PC-3 (cell line): ENCODE measurements around the gene CDKL5. TPM values are rescaled to one million over a fixed set of nuclear protein-coding genes. Genes with fewer than 3 reads are reported as not detected.

ENCODE experiments used
- ATAC-seq: fragments of 200-7000 bp; cut with Tn5 transposase; 2 replicates; pipeline ENCODE4 v1.9.1; 2020; ENCODE audit warnings: mild to moderate bottlenecking, moderate library complexity
- BruUV-seq: library from RNA; stranded (reverse); fragments of 400-500 nt; replicated peaks from 2 replicates; lab custom pipeline; 2021; lab: Mats Ljungman, UMichigan
- CTCF ChIA-PET: fragments of 300-600 bp; sonication (Branson Sonifier 250); formaldehyde crosslinking; loops from one replicate; lab custom pipeline; 2022; ENCODE audit warnings: antibody characterized with exemption; lab: Charles Lee
- POLR2A ChIA-PET: fragments of 300-600 bp; sonication (Branson Sonifier 250); formaldehyde crosslinking; loops from one replicate; lab custom pipeline; 2022; ENCODE audit warnings: antibody characterized with exemption; ENCODE audit not compliant: unreplicated experiment; lab: Charles Lee
- DNase-seq: peaks from one replicate; pipeline ENCODE4 v3.0.0-alpha.2; 2015
- H2AFZ ChIP-seq: fragments of 300-600 bp; sonication (generic); 2 replicates; pipeline ENCODE4 v1.6.0; 2016; ENCODE audit warnings: antibody characterized with exemption, low read length
- H3F3A ChIP-seq: fragments of 300-600 bp; sonication (generic); one replicate; pipeline ENCODE4 v1.6.0; 2017; ENCODE audit warnings: antibody characterized with exemption, low read length, control low read depth, mild to moderate bottlenecking; ENCODE audit not compliant: unreplicated experiment
- H3K27ac ChIP-seq: fragments of 300-600 bp; sonication (generic); 2 replicates; pipeline ENCODE4 v1.5.1; 2016; ENCODE audit warnings: mild to moderate bottlenecking, low read length
- H3K27me3 ChIP-seq: fragments of 300-600 bp; sonication (generic); 2 replicates; pipeline ENCODE4 v1.6.1; 2016; ENCODE audit warnings: low read length, mixed read lengths
- H3K36me3 ChIP-seq: fragments of 300-600 bp; sonication (generic); 2 replicates; pipeline ENCODE4 v1.6.1; 2016; ENCODE audit warnings: low read depth, mixed run types, low read length, mixed read lengths
- H3K4me1 ChIP-seq: fragments of 300-600 bp; sonication (generic); 2 replicates; pipeline ENCODE4 v1.5.1; 2016; ENCODE audit warnings: low read length; ENCODE audit not compliant: insufficient read depth
- H3K4me2 ChIP-seq: fragments of 300-600 bp; sonication (generic); 2 replicates; pipeline ENCODE4 v1.6.0; 2016; ENCODE audit warnings: low read length
- H3K4me3 ChIP-seq: fragments of 300-600 bp; sonication (generic); 2 replicates; pipeline ENCODE4 v1.5.1; 2016; ENCODE audit warnings: mild to moderate bottlenecking, low read length, mixed read lengths
- H3K79me2 ChIP-seq: fragments of 300-600 bp; sonication (generic); 2 replicates; pipeline ENCODE4 v1.6.1; 2017; ENCODE audit warnings: low read length, mixed read lengths
- H3K9ac ChIP-seq: fragments of 300-600 bp; sonication (generic); 2 replicates; pipeline ENCODE4 v1.6.0; 2016; ENCODE audit warnings: mild to moderate bottlenecking, low read length
- H3K9me2 ChIP-seq: fragments of 300-600 bp; sonication (generic); replicated peaks from 2 replicates; pipeline ENCODE4 v1.6.1; 2016; ENCODE audit warnings: mixed run types, low read length, mixed read lengths
- H3K9me3 ChIP-seq: fragments of 300-600 bp; sonication (generic); 2 replicates; pipeline ENCODE4 v1.6.1; 2016; ENCODE audit warnings: low read length, mixed read lengths
- H4K20me1 ChIP-seq: fragments of 300-600 bp; sonication (generic); 2 replicates; pipeline ENCODE4 v1.6.1; 2016; ENCODE audit warnings: low read length, mixed read lengths
- EZH2 ChIP-seq: fragments of 300-600 bp; sonication (generic); IDR thresholded peaks from one replicate; pipeline ENCODE4 v1.6.1; 2017; ENCODE audit warnings: antibody characterized with exemption, mild to moderate bottlenecking, low read length; ENCODE audit not compliant: unreplicated experiment
- EZH2phosphoT487 ChIP-seq: fragments of 300-600 bp; sonication (generic); IDR thresholded peaks from 2 replicates; pipeline ENCODE4 v1.6.1; 2018; ENCODE audit warnings: mild to moderate bottlenecking, antibody characterized with exemption, low read length, borderline replicate concordance
- intact Hi-C: fragments of 100-400 bp; cut with micrococcal nuclease; formaldehyde crosslinking; loops from 2 replicates; pipeline ENCODE4 v1.9.0; 2023
- total RNA-seq: library from RNA; depleted of rRNA; stranded (reverse); fragments of >200 nt; gene quantifications from 2 replicates; pipeline ENCODE4 v1.2.3, GENCODE V29; 2014
- TF ChIP-seq, protein P1 (sequence below): fragments of 300-600 bp; sonication (generic); conservative IDR thresholded peaks from 2 replicates; pipeline ENCODE4 v1.5.1; 2017; ENCODE audit warnings: antibody characterized with exemption, low read depth, mild to moderate bottlenecking, low read length

CDKL5 gene
- total RNA-seq, 1 experiment from 2014 or later = 2.9 TPM

DNA sequence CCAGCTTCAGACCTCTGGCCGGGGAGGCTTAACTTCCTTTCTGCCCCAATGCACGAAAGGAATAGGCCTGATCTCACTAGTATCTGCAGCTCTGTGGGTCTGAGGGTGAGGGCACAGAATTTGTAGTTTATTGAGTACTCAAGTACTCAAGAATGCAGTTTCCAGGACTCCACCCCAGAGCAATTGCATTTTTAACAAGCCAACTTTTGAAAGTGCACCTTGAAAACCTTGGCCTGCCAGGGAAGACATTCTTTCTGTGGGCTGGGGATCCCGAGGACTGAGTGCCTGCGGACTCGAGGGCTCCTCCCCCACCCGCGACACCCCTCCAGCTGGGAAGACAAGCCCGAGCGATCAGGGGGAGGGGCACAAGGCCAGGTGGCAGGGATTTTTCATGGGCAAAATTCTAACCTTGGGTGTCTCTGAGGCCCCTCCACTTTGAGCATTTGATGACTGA lies 224.1 kb downstream of the CDKL5 start:
- Histone ChIP-seq H3K4me3 (no peak overlapping the region), H3K27ac (no peak overlapping the region), H3K9ac (no peak overlapping the region), H3K4me1 (no peaks in the 10 kb centered on the region), H2AFZ (no peak overlapping the region), H3K9me3 (no peaks in the 10 kb centered on the region), H4K20me1 (no peaks in the 10 kb centered on the region), H3F3A (no peaks in the 10 kb centered on the region), H3K79me2 (no peaks in the 10 kb centered on the region), H3K4me2 (no peak overlapping the region), H3K27me3 (no peaks in the 10 kb centered on the region), H3K36me3 (no peaks in the 10 kb centered on the region), H3K9me2 (no peaks in the 10 kb centered on the region)
- intact Hi-C loops = no loop called here
- BruUV-seq = no TSS peak
- POLR2A ChIA-PET = no interaction called here
- DNase-seq (no peak), ATAC-seq (no peak)
- CTCF ChIA-PET = no interaction called here
- TF ChIP-seq, protein P1, sequence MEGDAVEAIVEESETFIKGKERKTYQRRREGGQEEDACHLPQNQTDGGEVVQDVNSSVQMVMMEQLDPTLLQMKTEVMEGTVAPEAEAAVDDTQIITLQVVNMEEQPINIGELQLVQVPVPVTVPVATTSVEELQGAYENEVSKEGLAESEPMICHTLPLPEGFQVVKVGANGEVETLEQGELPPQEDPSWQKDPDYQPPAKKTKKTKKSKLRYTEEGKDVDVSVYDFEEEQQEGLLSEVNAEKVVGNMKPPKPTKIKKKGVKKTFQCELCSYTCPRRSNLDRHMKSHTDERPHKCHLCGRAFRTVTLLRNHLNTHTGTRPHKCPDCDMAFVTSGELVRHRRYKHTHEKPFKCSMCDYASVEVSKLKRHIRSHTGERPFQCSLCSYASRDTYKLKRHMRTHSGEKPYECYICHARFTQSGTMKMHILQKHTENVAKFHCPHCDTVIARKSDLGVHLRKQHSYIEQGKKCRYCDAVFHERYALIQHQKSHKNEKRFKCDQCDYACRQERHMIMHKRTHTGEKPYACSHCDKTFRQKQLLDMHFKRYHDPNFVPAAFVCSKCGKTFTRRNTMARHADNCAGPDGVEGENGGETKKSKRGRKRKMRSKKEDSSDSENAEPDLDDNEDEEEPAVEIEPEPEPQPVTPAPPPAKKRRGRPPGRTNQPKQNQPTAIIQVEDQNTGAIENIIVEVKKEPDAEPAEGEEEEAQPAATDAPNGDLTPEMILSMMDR = no peak
- no peak for TF ChIP-seq EZH2phosphoT487
- TF ChIP-seq EZH2 = no peak

DNA sequence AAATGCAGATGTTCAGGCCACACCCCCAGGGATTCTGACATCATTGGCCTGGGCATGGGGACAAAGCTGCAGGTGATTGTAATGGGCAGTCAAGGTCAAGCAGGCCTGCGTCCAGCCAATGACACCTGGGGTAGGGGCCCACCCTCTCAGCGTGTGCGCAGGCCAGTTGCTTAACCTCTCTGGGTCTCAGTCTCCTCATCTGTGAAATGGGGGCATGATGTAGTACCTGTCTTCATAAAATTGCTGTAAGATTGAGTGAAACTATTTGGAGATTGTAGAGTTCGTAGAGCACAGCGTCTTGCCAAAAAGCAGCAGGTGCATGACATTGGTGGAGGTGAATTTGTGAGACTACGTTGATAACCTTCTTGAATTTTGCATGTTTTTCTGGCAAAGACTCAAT lies 225.3 kb downstream of the CDKL5 start:
- Histone ChIP-seq H3K9me2 (no peaks in the 10 kb centered on the region), H3K27ac (no peak overlapping the region), H3K4me2 (no peak overlapping the region), H3K9me3 (no peaks in the 10 kb centered on the region), H2AFZ (no peak overlapping the region), H3K79me2 (no peaks in the 10 kb centered on the region), H3K27me3 (no peaks in the 10 kb centered on the region), H3K4me1 (no peaks in the 10 kb centered on the region), H3K9ac (no peak overlapping the region), H3F3A (no peaks in the 10 kb centered on the region), H3K4me3 (no peak overlapping the region), H3K36me3 (no peaks in the 10 kb centered on the region), H4K20me1 (no peaks in the 10 kb centered on the region)
- intact Hi-C loops = no loop called here
- DNase-seq (no peak), ATAC-seq (no peak)
- BruUV-seq = no TSS peak
- TF ChIP-seq, protein P1 = no peak
- no peak for TF ChIP-seq EZH2phosphoT487
- POLR2A ChIA-PET = no interaction called here
- CTCF ChIA-PET = interaction anchor here (0.6 kb wide), 1 partner anchor 51 kb away, joined by 4 read pairs; no protein-coding TSS in a partner anchor

- no peak for ATAC-seq
- Histone ChIP-seq H3K27me3 (no peaks in the 10 kb centered on the region), H3K79me2 (no peaks in the 10 kb centered on the region), H3K4me3 (no peak overlapping the region), H2AFZ (no peak overlapping the region), H3F3A (no peaks in the 10 kb centered on the region), H4K20me1 (no peaks in the 10 kb centered on the region), H3K9me3 (no peaks in the 10 kb centered on the region), H3K27ac (no peak overlapping the region), H3K4me1 (no peaks in the 10 kb centered on the region), H3K4me2 (no peak overlapping the region), H3K9ac (no peak overlapping the region), H3K9me2 (no peaks in the 10 kb centered on the region), H3K36me3 (no peaks in the 10 kb centered on the region)
- TF ChIP-seq EZH2 = no peak
- BruUV-seq = no TSS peak
- ChIA-PET POLR2A (no interaction called here), CTCF (no interaction called here)
- intact Hi-C loops = no loop called here
- no peak for DNase-seq
Observed at GRCh38 chrX:18652636-18653035, 227.2 kb downstream of the CDKL5 start.
